Common myeloid progenitor, CD34-positive (primary cell): ENCODE measurements around the gene GRHL3.

Experiments used
- CTCF ChIA-PET: fragments of 350-600 bp; sonication (Branson Sonifier 250); formaldehyde crosslinking; loops from one replicate; lab custom pipeline; 2021; ENCODE audit warnings: antibody characterized with exemption; lab: Charles Lee
- POLR2A ChIA-PET: fragments of 350-600 bp; sonication (Branson Sonifier 250); formaldehyde crosslinking; loops from one replicate; lab custom pipeline; 2021; ENCODE audit warnings: antibody characterized with exemption; lab: Charles Lee
- DNase-seq, 3 donors: peaks; one replicate each; pipeline versions ENCODE4 v3.0.0 to v3.0.0-alpha.2; 2013
- H3K27ac ChIP-seq, 2 experiments: 1 replicate in 1 of 2; 2 replicates in 1 of 2; pipeline ENCODE4 v1.7.0; 2013; ENCODE audit warnings: inconsistent platforms in 2 of 2, low read length in 2 of 2, mild to moderate bottlenecking in 2 of 2, low read depth in 1 of 2, moderate library complexity in 1 of 2; ENCODE audit not compliant: severe bottlenecking in 2 of 2, insufficient read depth in 1 of 2, poor library complexity in 1 of 2
- H3K27me3 ChIP-seq, 5 experiments: replicated peaks in 2 of 5; 1 replicate in 3 of 5; 2 replicates in 2 of 5; pipeline versions ENCODE4 v1.6.1 to v1.7.0; 2013; ENCODE audit warnings: low read length in 4 of 5, mild to moderate bottlenecking in 2 of 5, moderate library complexity in 2 of 5, inconsistent platforms in 1 of 5; ENCODE audit not compliant: insufficient read depth in 5 of 5, control insufficient read depth in 4 of 5
- H3K36me3 ChIP-seq, 4 experiments: 1 replicate in 2 of 4; 2 replicates in 2 of 4; pipeline versions ENCODE4 v1.6.1 to v1.7.0; 2013; ENCODE audit warnings: low read length in 3 of 4, control low read depth in 1 of 4, mild to moderate bottlenecking in 1 of 4; ENCODE audit not compliant: control insufficient read depth in 4 of 4, insufficient read depth in 4 of 4
- H3K4me1 ChIP-seq, 4 experiments: 1 replicate in 3 of 4; 2 replicates in 1 of 4; pipeline versions ENCODE4 v1.6.1 to v1.7.1; 2013; ENCODE audit warnings: low read length in 3 of 4, mild to moderate bottlenecking in 3 of 4, control low read depth in 1 of 4, inconsistent platforms in 1 of 4, moderate library complexity in 1 of 4; ENCODE audit not compliant: control insufficient read depth in 4 of 4, insufficient read depth in 4 of 4; ENCODE audit errors: control extremely low read depth in 1 of 4
- H3K4me3 ChIP-seq, 7 experiments: 1 replicate in 4 of 7; 2 replicates in 3 of 7; pipeline versions ENCODE4 v1.5.1 to v1.7.0; 2013; ENCODE audit warnings: mild to moderate bottlenecking in 7 of 7, low read length in 6 of 7, moderate library complexity in 6 of 7, inconsistent platforms in 2 of 7, low read depth in 2 of 7, control low read depth in 1 of 7; ENCODE audit not compliant: insufficient read depth in 4 of 7, control insufficient read depth in 1 of 7; ENCODE audit errors: extremely low read depth in 1 of 7
- H3K9me3 ChIP-seq, 5 experiments: 1 replicate in 4 of 5; 2 replicates in 1 of 5; pipeline versions ENCODE4 v1.6.1 to v1.7.1; 2013; ENCODE audit warnings: low read length in 4 of 5, mild to moderate bottlenecking in 2 of 5, inconsistent platforms in 1 of 5, low read depth in 1 of 5, moderate library complexity in 1 of 5; ENCODE audit not compliant: control insufficient read depth in 4 of 5, insufficient read depth in 2 of 5; ENCODE audit errors: control extremely low read depth in 1 of 5
- WGBS: methylation state at CpG from one replicate; pipeline ENCODE4 v1.1.5; 2013; ENCODE audit not compliant: insufficient coverage; 5-methylcytosine and 5-hydroxymethylcytosine counted together

The GRHL3 gene

GRCh38 chr1:24278726-24279125, 40.4 kb upstream of the GRHL3 start:
- Histone ChIP-seq H3K4me1 (no peaks in the 10 kb centered on the region), H3K27ac (no peak overlapping the region), H3K27me3 (peaks cover 0 to 17% (median 2%) of the 10 kb centered on the region in 5 experiments), H3K9me3 (peaks cover 0 to 4% (median 0%) of the 10 kb centered on the region in 5 experiments), H3K4me3 (no peak overlapping the region), H3K36me3 (no peaks in the 10 kb centered on the region)
- DNase-seq, result no peak
- POLR2A ChIA-PET, result no interaction called here
- CTCF ChIA-PET, result no interaction called here
- WGBS, result 85% methylated on average over 3 of the region's 3 CpGs

- CTCF ChIA-PET, result no interaction called here
Measured at GRCh38 chr1:24279590-24280232, 39.4 kb upstream of the GRHL3 start.

GRCh38 chr1:24281591-24281990, 37.6 kb upstream of the GRHL3 start:
- CTCF ChIA-PET, result no interaction called here

More at GRCh38 chr1:24279590-24280232, 39.4 kb upstream of the GRHL3 start:
- no peaks in the 10 kb centered on the region for H3K9me3 ChIP-seq
- POLR2A ChIA-PET, result no interaction called here
- no peaks in the 10 kb centered on the region for H3K36me3 ChIP-seq
- no peak overlapping the region for H3K27ac ChIP-seq
- no peak overlapping the region for H3K4me3 ChIP-seq
- no peak for DNase-seq
- WGBS, result 98% methylated on average over 5 of the region's 5 CpGs
- H3K4me1 ChIP-seq, result no peaks in the 10 kb centered on the region
- peaks cover 0 to 14% (median 2%) of the 10 kb centered on the region in 5 experiments for H3K27me3 ChIP-seq

GRCh38 chr1:24282491-24282890, 36.7 kb upstream of the GRHL3 start:
- ChIA-PET POLR2A (no interaction called here), CTCF (no interaction called here)
- no peak for DNase-seq
- no peaks in the 10 kb centered on the region for H3K9me3 ChIP-seq
- no peak overlapping the region for H3K4me3 ChIP-seq
- no peaks in the 10 kb centered on the region for H3K4me1 ChIP-seq
- no peak overlapping the region for H3K27ac ChIP-seq
- 100% methylated on average over 1 of the region's 1 CpG for WGBS
- no peaks in the 10 kb centered on the region for H3K36me3 ChIP-seq
- H3K27me3 ChIP-seq, result peaks cover 0 to 11% (median 0%) of the 10 kb centered on the region in 5 experiments

More at GRCh38 chr1:24281591-24281990, 37.6 kb upstream of the GRHL3 start:
- POLR2A ChIA-PET, result interaction anchor here (0.7 kb wide), 1 partner anchor 237 kb away, joined by 3 read pairs; no protein-coding TSS in a partner anchor
- Histone ChIP-seq H3K4me1 (no peaks in the 10 kb centered on the region), H3K4me3 (no peak overlapping the region), H3K27ac (no peak overlapping the region), H3K27me3 (peaks cover 0 to 11% (median 1%) of the 10 kb centered on the region in 5 experiments), H3K36me3 (no peaks in the 10 kb centered on the region), H3K9me3 (no peaks in the 10 kb centered on the region)
- 100% methylated on average over 1 of the region's 2 CpGs for WGBS
- DNase-seq, result no peak

GRCh38 chr1:24283326-24284155, 35.6 kb upstream of the GRHL3 start:
- WGBS, result 91% methylated on average over 8 of the region's 10 CpGs
- no peaks in the 10 kb centered on the region for H3K9me3 ChIP-seq
- peaks cover 0 to 7% (median 0%) of the 10 kb centered on the region in 5 experiments for H3K27me3 ChIP-seq
- no peaks in the 10 kb centered on the region for H3K4me1 ChIP-seq
- CTCF ChIA-PET, result no interaction called here
- POLR2A ChIA-PET, result no interaction called here
- DNase-seq, result no peak
- H3K4me3 ChIP-seq, result no peak overlapping the region
- H3K27ac ChIP-seq, result no peak overlapping the region
- no peaks in the 10 kb centered on the region for H3K36me3 ChIP-seq

GRCh38 chr1:24284156-24284471, 35.0 kb upstream of the GRHL3 start:
- H3K9me3 ChIP-seq, result no peaks in the 10 kb centered on the region
- DNase-seq, result no peak
- H3K27ac ChIP-seq, result no peak overlapping the region
- 95% methylated on average over 8 of the region's 8 CpGs for WGBS
- ChIA-PET POLR2A (no interaction called here), CTCF (no interaction called here)
- no peaks in the 10 kb centered on the region for H3K4me1 ChIP-seq
- peaks cover 0 to 3% (median 0%) of the 10 kb centered on the region in 5 experiments for H3K27me3 ChIP-seq
- H3K4me3 ChIP-seq, result no peak overlapping the region
- H3K36me3 ChIP-seq, result no peaks in the 10 kb centered on the region

- CTCF ChIA-PET, result no interaction called here
- Histone ChIP-seq H3K4me1 (no peaks in the 10 kb centered on the region), H3K27ac (no peak overlapping the region), H3K4me3 (no peak overlapping the region), H3K9me3 (no peaks in the 10 kb centered on the region), H3K36me3 (no peaks in the 10 kb centered on the region), H3K27me3 (peaks cover 0 to 2% (median 0%) of the 10 kb centered on the region in 5 experiments)
- DNase-seq, result no peak
- 91% methylated on average over 13 of the region's 13 CpGs for WGBS
- POLR2A ChIA-PET, result no interaction called here
Measured at GRCh38 chr1:24285231-24285630, 33.9 kb upstream of the GRHL3 start.
